Measurements from ENCODE around the gene ZFAND4. TPM values are rescaled to one million over a fixed set of nuclear protein-coding genes. Genes with fewer than 3 reads are reported as not detected.

The ZFAND4 gene
- total and polyA plus RNA-seq, 4 donors = 3.2 to 15.7 (median 8.0) TPM

GRCh38 chr10:45657033-45657926 lies 15.3 kb downstream of the ZFAND4 start (continued):
- TF ChIP-seq CTCF (IDR thresholded peaks at IDR 0.05; ENCODE audit: low read depth, low read length, missing input control) = no peak
- TF ChIP-seq, protein P1, sequence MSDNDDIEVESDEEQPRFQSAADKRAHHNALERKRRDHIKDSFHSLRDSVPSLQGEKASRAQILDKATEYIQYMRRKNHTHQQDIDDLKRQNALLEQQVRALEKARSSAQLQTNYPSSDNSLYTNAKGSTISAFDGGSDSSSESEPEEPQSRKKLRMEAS (IDR thresholded peaks at IDR 0.05) = no peak
- no peak for TF ChIP-seq RXRA (IDR thresholded peaks at IDR 0.05)
- TF ChIP-seq FOXA2 (IDR thresholded peaks at IDR 0.05) = no peak
- TF ChIP-seq NR2F2 (IDR thresholded peaks at IDR 0.05) = no peak
- no peak for TF ChIP-seq GABPA (IDR thresholded peaks at IDR 0.05 in 1 of 2, conservative IDR thresholded peaks at IDR 0.05 in 1 of 2)

GRCh38 chr10:45655219-45655618 lies 17.4 kb downstream of the ZFAND4 start:
- Histone ChIP-seq H3K4me3 (ENCODE audit: low read depth in 1 of 3, low read length in 3 of 3) (no peak overlapping the region), H3K27ac (ENCODE audit: low read depth in 1 of 2, low read length in 2 of 2) (no peak overlapping the region), H3K36me3 (ENCODE audit: control insufficient read depth in 4 of 4, insufficient read depth in 3 of 4, low read depth in 1 of 4, low read length in 3 of 4) (peaks cover 0 to 2% (median 0%) of the 10 kb centered on the region in 4 donors), H3K9ac (ENCODE audit: low read depth in 1 of 2, low read length in 2 of 2) (no peak overlapping the region), H3K27me3 (ENCODE audit: control insufficient read depth in 4 of 4, insufficient read depth in 4 of 4, low read length in 3 of 4) (no peaks in the 10 kb centered on the region), H3K9me3 (ENCODE audit: control insufficient read depth in 4 of 4, low read length in 3 of 4) (no peaks in the 10 kb centered on the region), H3K4me1 (ENCODE audit: control insufficient read depth in 4 of 4, insufficient read depth in 4 of 4, low read length in 3 of 4) (peaks cover 0 to 8% (median 4%) of the 10 kb centered on the region in 4 donors)
- DNase-seq (ENCODE audit: low spot score) = no peak
- TF ChIP-seq TAF1 (conservative IDR thresholded peaks at IDR 0.05) (no peak), ZBTB33 (IDR thresholded peaks at IDR 0.05) (no peak), SP1 (IDR thresholded peaks at IDR 0.05) (no peak), HNF4A (conservative IDR thresholded peaks at IDR 0.05) (no peak), JUND (IDR thresholded peaks at IDR 0.05) (no peak), NR2F2 (IDR thresholded peaks at IDR 0.05) (no peak), FOXA2 (IDR thresholded peaks at IDR 0.05) (no peak), FOXA1 (IDR thresholded peaks at IDR 0.05) (no peak), RAD21 (IDR thresholded peaks at IDR 0.05) (no peak), EGR1 (IDR thresholded peaks at IDR 0.05; ENCODE audit: low read depth in 2 of 2) (no peak), REST (IDR thresholded peaks at IDR 0.05) (no peak), CTCF (IDR thresholded peaks at IDR 0.05; ENCODE audit: low read depth, low read length, missing input control) (no peak), RXRA (IDR thresholded peaks at IDR 0.05) (no peak), GABPA (IDR thresholded peaks at IDR 0.05 in 1 of 2, conservative IDR thresholded peaks at IDR 0.05 in 1 of 2) (no peak), YY1 (IDR thresholded peaks at IDR 0.05) (no peak)
- TF ChIP-seq, protein P2, sequence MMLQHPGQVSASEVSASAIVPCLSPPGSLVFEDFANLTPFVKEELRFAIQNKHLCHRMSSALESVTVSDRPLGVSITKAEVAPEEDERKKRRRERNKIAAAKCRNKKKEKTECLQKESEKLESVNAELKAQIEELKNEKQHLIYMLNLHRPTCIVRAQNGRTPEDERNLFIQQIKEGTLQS (IDR thresholded peaks at IDR 0.05) = no peak
- TF ChIP-seq, protein P1 (IDR thresholded peaks at IDR 0.05) = no peak

Measured in liver (tissue), 9 donors.